Esophagus squamous epithelium (tissue), 5 donors: ENCODE measurements around the gene PRSS2. TPM values are rescaled to one million over a fixed set of nuclear protein-coding genes. Genes with fewer than 3 reads are reported as not detected.

Experiments
- DNase-seq: peaks from one replicate; lab custom pipeline; 2025; lab: John Stamatoyannopoulos, UW
- H3K27ac ChIP-seq, 4 donors: fragments of 200-600 bp; sonication (generic); one replicate each; pipeline ENCODE4 v1.5.1; 2016 to 2019; ENCODE audit warnings: mild to moderate bottlenecking in 1 of 4
- H3K27me3 ChIP-seq, 4 donors: fragments of 200-600 bp; sonication (generic); 1 replicate in 3 of 4; 2 replicates in 1 of 4; pipeline versions ENCODE4 v1.5.1 to v1.6.0; 2017 to 2021; ENCODE audit warnings: antibody characterized with exemption in 1 of 4
- H3K36me3 ChIP-seq, 3 donors: fragments of 200-600 bp; sonication (generic); one replicate each; pipeline ENCODE4 v1.5.1; 2016 to 2019
- H3K4me1 ChIP-seq, 3 donors: fragments of 200-600 bp; sonication (generic); one replicate each; pipeline ENCODE4 v1.5.1; 2017 to 2019
- H3K4me3 ChIP-seq, 4 donors: fragments of 200-600 bp; sonication (generic); 1 replicate in 3 of 4; 2 replicates in 1 of 4; pipeline ENCODE4 v1.5.1; 2016 to 2019; ENCODE audit warnings: mild to moderate bottlenecking in 2 of 4, moderate library complexity in 1 of 4
- H3K9me3 ChIP-seq, 3 donors: fragments of 200-600 bp; sonication (generic); one replicate each; pipeline ENCODE4 v1.5.1; 2016 to 2019
- POLR2A ChIP-seq, 4 donors: fragments of 450-650 bp; IDR thresholded peaks; one replicate each; pipeline ENCODE4 v1.6.1; 2017; ENCODE audit warnings: antibody characterized with exemption in 4 of 4, mild to moderate bottlenecking in 4 of 4, moderate library complexity in 3 of 4
- WGBS, 2 donors: methylation state at CpG; one replicate each; pipeline ENCODE4 v1.1.5; 2018; 5-methylcytosine and 5-hydroxymethylcytosine counted together
- intact Hi-C: fragments of 100-400 bp; cut with DNase I; formaldehyde crosslinking; loops from one replicate; pipeline ENCODE4 v1.15.0; 2022
- total RNA-seq, 4 donors: library from RNA; depleted of rRNA; stranded (reverse); fragments of >200 nt; gene quantifications; one replicate each; pipeline ENCODE4 v1.1.0, GENCODE V29; 2016
- TF ChIP-seq, protein P1 (sequence below), 6 experiments: fragments of 450-650 bp in 4 of 6; fragments of 200-600 bp in 2 of 6; sonication (generic) in 2 of 6; IDR thresholded peaks; one replicate each; pipeline ENCODE4 v1.5.1; 2016 to 2019; ENCODE audit warnings: antibody characterized with exemption in 6 of 6, mild to moderate bottlenecking in 4 of 6, moderate library complexity in 4 of 6
- donor health status: DM: yes; HTN: yes; CAD: no.

The PRSS2 gene
- total RNA-seq, 4 donors from 2014 or later: not detected

DNA sequence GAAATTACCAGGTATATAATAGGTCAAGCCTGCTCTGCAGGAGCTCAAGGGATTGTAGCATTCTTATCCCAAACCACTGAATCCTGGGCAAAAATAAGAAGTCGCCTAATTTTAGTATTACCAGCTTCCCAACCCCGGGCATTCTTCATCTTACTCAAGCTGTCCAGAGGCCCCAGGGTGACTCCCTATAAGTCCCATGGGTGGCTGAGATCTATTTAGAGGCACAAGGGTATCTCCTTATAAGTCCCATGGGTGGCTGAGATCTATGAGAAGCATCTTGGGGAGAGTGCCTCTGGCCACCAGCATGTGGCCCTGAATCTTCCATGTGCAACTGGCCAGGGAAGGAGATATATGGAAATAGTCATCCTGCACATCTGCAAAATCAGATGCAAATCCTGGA, 38.9 kb downstream of the PRSS2 start:
- H3K36me3 ChIP-seq: no peaks in the 10 kb centered on the region
- DNase-seq: no peak
- no peaks in the 10 kb centered on the region for H3K9me3 ChIP-seq
- H3K4me1 ChIP-seq: peaks cover 0 to 4% (median 0%) of the 10 kb centered on the region in 3 donors
- TF ChIP-seq POLR2A (IDR thresholded peaks at IDR 0.05): no peak
- TF ChIP-seq, protein P1, sequence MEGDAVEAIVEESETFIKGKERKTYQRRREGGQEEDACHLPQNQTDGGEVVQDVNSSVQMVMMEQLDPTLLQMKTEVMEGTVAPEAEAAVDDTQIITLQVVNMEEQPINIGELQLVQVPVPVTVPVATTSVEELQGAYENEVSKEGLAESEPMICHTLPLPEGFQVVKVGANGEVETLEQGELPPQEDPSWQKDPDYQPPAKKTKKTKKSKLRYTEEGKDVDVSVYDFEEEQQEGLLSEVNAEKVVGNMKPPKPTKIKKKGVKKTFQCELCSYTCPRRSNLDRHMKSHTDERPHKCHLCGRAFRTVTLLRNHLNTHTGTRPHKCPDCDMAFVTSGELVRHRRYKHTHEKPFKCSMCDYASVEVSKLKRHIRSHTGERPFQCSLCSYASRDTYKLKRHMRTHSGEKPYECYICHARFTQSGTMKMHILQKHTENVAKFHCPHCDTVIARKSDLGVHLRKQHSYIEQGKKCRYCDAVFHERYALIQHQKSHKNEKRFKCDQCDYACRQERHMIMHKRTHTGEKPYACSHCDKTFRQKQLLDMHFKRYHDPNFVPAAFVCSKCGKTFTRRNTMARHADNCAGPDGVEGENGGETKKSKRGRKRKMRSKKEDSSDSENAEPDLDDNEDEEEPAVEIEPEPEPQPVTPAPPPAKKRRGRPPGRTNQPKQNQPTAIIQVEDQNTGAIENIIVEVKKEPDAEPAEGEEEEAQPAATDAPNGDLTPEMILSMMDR (IDR thresholded peaks at IDR 0.05): no peak
- intact Hi-C loops: no loop called here
- 67 to 83% methylated on average over 2 of the region's 2 CpGs for WGBS, 2 donors
- peaks cover 0 to 57% (median 0%) of the 10 kb centered on the region in 4 donors for H3K27me3 ChIP-seq
- H3K27ac ChIP-seq: peak overlapping the region in 2 of 4 donors; percentile 2 to 55
- no peak overlapping the region for H3K4me3 ChIP-seq

DNA sequence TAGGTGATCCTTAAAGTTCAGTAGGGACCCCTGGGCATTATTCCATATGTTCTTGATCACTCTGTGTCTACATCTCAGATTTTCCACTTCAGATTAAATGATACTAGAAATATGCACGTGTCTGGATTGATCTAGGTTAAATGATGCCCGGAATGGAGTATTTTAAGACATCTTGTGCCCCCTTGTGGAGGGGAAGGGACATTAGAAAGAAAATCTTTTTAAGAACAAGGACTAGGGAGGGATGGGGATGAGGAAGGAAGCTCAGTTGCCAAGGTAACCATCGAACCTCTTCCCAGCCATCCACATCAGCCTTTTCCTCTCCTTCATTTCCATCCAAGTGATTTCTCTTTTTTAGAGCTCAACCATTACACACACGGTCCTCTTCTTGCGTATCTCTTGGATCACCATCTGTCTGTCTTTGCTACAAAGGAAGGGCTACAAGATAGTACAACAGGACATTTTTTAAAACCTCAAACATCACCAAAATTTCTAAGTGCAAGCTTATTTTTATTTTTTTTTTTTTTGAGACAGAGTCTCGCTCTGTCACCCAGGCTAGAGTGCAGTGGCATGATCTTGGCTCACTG, 40.5 kb downstream of the PRSS2 start:
- H3K9me3 ChIP-seq: no peaks in the 10 kb centered on the region
- no peak for TF ChIP-seq POLR2A (IDR thresholded peaks at IDR 0.05)
- TF ChIP-seq, protein P1 (IDR thresholded peaks at IDR 0.05): peak; percentile 30 to 61 (median 48)
- H3K27me3 ChIP-seq: peaks cover 0 to 50% (median 0%) of the 10 kb centered on the region in 4 donors
- no peak for DNase-seq
- H3K4me3 ChIP-seq: no peak overlapping the region
- H3K36me3 ChIP-seq: no peaks in the 10 kb centered on the region
- 20 to 26% methylated on average over 6 of the region's 6 CpGs for WGBS, 2 donors
- no peak overlapping the region for H3K27ac ChIP-seq
- H3K4me1 ChIP-seq: peaks cover 0 to 4% (median 0%) of the 10 kb centered on the region in 3 donors
- intact Hi-C loops: no loop called here

DNA sequence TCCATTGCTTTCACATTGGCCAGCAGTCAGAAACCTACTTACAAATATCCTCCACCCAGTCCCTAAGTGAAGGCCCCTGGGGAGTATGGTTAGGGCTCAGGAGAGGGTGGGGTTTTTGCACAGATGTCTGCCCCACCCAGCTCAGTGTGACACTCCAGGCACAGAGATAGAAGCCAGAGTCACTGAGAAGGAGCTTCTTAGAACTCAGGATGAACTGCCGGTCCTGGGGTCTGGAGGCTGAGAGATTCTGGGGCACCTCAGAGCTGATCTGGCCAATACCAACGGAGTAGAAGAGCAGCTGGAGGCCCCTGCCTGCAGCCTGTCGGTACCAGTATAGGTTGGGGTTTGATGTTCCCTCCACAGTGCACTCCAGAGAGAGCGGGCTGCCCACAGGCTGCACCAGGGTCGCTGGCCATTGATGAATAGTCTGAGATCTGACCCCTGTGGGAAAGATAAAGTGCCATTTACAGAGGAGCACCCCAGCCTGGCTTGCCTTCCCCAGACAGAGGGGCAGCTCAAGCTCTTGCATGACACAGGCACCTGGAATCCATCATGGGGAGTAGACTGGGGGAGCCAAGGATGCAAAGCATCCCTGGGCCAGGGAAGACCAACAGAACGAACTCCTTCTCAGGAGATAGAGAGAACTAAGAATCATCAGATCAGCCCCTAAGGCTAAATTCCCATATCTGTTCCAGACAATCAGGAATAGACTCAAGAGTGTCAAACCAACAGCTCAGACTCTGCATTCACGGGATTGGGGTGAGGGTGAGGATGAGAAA, 41.9 kb downstream of the PRSS2 start:
- intact Hi-C loops: no loop called here
- H3K9me3 ChIP-seq: no peaks in the 10 kb centered on the region
- no peak overlapping the region for H3K27ac ChIP-seq
- H3K4me1 ChIP-seq: peaks cover 0 to 4% (median 0%) of the 10 kb centered on the region in 3 donors
- DNase-seq: no peak
- H3K36me3 ChIP-seq: no peaks in the 10 kb centered on the region
- H3K4me3 ChIP-seq: no peak overlapping the region
- TF ChIP-seq POLR2A (IDR thresholded peaks at IDR 0.05): no peak
- TF ChIP-seq, protein P1 (IDR thresholded peaks at IDR 0.05): no peak
- 31 to 78% methylated on average over 1 to 2 of the region's 7 CpGs for WGBS, 2 donors
- peaks cover 0 to 50% (median 0%) of the 10 kb centered on the region in 4 donors for H3K27me3 ChIP-seq

DNA sequence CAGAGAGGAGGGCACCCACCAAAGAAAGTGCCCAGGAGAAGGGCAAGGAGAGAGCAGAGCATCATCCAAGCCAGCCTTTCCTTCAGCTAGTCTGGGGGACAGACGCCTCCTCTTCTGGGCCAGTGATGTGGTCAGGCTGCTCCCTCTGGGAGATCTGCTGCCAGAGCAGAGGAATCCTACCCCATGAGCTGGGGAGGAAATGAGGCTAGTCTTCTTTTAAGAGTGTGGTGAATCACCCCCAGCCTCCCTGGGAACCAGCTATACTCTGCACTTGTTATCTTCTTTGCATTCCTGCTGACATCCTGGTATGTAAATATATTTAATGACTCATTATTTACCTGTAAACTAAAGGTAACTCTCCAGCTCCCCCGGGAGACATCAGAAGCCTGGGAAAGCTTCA, 42.5 kb downstream of the PRSS2 start:
- Histone ChIP-seq H3K4me1 (peaks cover 0 to 4% (median 0%) of the 10 kb centered on the region in 3 donors), H3K36me3 (no peaks in the 10 kb centered on the region), H3K9me3 (no peaks in the 10 kb centered on the region), H3K27ac (no peak overlapping the region), H3K4me3 (no peak overlapping the region), H3K27me3 (peaks cover 0 to 47% (median 0%) of the 10 kb centered on the region in 4 donors)
- 36 to 49% methylated on average over 2 of the region's 2 CpGs for WGBS, 2 donors
- DNase-seq: no peak
- TF ChIP-seq, protein P1 (IDR thresholded peaks at IDR 0.05): no peak
- TF ChIP-seq POLR2A (IDR thresholded peaks at IDR 0.05): no peak
- intact Hi-C loops: no loop called here

DNA sequence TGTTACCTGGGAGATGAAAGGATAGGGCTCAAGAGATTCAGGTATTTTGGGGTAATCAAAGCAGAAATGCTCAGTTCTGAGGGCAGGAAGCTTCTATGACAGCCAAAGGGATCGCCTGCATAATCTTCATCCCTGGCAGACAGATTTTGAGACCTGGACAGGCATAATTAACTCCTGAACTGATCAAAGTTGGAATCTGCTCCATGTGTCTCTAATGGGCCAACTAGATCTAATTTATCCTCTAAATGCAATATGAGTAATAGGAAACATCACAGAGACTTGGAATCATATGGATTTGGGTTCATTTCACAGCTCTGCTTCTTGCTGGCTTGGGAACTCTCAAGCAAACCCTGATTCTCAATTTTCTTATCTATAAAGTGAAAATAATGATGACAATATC, 42.9 kb downstream of the PRSS2 start:
- intact Hi-C loops: no loop called here
- WGBS, 2 donors: 39 to 75% methylated on average over 1 of the region's 1 CpG
- Histone ChIP-seq H3K4me1 (peaks cover 0 to 4% (median 0%) of the 10 kb centered on the region in 3 donors), H3K27me3 (peaks cover 0 to 44% (median 0%) of the 10 kb centered on the region in 4 donors), H3K9me3 (no peaks in the 10 kb centered on the region), H3K27ac (no peak overlapping the region), H3K4me3 (no peak overlapping the region), H3K36me3 (no peaks in the 10 kb centered on the region)
- DNase-seq: no peak
- no peak for TF ChIP-seq POLR2A (IDR thresholded peaks at IDR 0.05)
- TF ChIP-seq, protein P1 (IDR thresholded peaks at IDR 0.05): no peak
